Islet of Langerhans (tissue), 1 donor: ENCODE results near the gene RGS14.

ENCODE experiments used
- FAIRE-seq: peaks from one replicate; lab custom pipeline; 2011; peaks lifted over from hg19 to GRCh38; lab: Jason Lieb, UNC

Gene RGS14, protein sequence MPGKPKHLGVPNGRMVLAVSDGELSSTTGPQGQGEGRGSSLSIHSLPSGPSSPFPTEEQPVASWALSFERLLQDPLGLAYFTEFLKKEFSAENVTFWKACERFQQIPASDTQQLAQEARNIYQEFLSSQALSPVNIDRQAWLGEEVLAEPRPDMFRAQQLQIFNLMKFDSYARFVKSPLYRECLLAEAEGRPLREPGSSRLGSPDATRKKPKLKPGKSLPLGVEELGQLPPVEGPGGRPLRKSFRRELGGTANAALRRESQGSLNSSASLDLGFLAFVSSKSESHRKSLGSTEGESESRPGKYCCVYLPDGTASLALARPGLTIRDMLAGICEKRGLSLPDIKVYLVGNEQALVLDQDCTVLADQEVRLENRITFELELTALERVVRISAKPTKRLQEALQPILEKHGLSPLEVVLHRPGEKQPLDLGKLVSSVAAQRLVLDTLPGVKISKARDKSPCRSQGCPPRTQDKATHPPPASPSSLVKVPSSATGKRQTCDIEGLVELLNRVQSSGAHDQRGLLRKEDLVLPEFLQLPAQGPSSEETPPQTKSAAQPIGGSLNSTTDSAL

DNA sequence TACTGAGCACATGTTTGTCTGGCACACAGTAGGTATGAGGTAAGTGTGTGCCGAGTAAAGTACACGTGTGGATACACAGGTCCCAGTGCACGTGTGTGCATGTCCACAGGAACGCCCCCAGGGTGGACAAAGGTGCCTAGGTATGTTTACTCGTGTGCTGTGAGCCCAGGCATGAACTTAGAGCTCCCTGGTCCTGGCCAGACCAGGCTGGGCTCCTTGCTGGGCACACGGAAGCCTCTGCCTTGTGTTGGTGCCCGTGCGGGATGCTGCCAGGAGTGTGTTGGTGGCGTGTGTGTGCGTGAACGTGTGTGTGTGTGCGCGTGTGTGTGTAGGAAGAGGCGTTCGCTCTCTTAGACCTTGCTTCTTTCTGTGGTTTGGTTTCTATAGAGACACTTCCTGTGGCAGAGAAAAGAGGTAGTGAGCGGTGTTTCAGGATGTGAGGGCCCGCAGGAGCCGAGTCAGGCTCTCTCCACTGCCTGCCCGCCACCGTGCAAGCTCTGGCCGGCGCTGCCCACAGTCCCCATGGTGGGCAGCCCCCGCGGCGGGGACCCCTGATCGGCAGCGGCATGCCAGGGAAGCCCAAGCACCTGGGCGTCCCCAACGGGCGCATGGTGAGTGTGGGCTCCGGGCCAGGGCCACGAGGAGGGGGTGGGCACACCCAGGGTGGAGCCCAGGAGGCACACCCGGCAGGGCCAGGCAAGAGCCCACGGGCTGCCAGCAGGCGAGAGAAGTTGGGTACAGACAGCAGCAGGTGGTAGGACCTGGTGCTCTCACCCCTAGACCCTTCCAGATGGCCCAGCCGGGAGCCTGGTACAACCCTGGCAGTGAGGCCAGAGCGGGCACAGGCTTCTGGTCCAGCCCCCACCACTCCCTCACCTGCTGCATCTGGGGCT is at the start of gene RGS14:
TSS of gene RGS14 (plus strand) at position 466 of the 893 bp plus-strand sequence. CDS start at position 567, 101 bp downstream.
- FAIRE-seq = no peak

DNA sequence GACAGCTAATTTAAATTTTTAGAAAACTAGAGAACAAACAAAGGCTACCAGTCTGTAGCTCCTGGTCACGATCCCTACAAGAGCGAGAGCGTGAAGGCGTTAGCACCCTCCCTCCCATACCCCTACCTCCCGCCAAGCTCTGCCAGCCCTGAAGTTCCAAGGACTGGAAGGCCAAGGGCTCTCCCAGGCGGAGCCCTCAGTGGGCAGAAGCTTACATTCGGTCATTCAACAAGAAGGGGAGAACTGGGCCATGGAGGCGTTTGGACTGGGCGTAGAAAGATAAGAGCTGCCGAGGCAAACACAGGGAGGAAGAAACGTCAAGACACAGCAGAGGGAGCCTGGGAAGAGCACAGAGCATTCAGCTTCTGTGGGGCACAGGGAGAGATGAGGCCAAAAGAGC is 49.0 kb upstream of the RGS14 start:
- no peak for FAIRE-seq

DNA sequence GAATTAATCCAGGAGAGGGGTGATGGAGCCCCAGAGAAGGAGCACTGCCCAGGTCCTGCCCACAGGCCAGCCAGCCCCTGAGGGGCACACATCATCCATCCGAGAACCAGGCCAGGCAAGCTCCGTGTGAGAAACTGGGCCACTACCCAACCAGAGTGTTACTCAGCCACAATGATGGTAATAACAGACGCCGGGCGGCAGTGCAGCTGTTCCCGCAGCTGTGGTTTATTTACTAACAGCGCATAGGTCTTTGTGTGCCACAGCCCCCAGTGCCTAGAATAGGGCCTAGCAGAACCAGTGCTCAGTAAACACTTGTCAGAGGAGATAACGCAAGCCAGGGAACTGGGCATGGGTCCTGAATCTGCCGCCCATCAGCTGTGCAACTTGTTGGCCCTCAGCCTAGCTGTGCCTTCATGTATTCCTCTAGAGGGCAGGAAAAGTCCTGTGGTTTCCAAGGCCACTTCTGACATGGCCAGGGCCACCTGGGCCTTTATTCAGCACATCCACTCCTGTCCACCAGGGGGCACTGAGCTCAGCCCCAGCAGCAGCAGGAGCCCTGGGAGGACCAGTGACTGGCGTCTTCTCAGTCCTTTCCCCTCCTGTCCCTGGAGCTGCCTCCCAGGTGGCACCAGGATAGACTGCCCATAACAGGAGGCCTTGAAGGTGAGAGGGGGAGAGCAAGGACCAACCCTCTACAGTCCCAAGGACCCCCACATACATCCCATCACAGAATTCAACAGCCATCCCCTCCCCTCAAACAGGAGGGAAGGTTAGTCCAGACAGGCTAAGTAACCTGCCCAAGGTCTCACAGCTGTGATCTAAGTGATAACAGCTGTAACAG is 48.2 kb upstream of the RGS14 start:
- FAIRE-seq = no peak

DNA sequence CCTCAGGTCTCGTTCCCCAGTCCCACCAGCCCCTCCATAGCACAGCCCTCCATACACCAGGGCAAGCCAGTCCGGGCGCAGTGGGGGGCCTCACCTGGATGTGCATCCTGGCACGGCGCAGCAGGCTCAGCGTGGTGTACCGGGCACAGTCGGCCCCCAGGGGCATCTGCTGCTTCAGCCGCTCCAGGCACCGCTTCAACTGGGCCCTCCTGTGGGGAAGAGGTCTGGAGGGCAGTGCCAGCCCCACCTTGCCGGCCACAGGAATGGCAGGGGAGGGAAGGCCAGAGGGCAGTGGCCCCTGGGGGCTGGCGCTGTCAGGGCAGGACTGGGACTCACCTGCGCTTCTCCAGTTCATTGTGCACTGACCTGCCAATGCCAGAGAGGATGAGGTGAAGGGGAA is 47.4 kb upstream of the RGS14 start:
- FAIRE-seq = no peak

DNA sequence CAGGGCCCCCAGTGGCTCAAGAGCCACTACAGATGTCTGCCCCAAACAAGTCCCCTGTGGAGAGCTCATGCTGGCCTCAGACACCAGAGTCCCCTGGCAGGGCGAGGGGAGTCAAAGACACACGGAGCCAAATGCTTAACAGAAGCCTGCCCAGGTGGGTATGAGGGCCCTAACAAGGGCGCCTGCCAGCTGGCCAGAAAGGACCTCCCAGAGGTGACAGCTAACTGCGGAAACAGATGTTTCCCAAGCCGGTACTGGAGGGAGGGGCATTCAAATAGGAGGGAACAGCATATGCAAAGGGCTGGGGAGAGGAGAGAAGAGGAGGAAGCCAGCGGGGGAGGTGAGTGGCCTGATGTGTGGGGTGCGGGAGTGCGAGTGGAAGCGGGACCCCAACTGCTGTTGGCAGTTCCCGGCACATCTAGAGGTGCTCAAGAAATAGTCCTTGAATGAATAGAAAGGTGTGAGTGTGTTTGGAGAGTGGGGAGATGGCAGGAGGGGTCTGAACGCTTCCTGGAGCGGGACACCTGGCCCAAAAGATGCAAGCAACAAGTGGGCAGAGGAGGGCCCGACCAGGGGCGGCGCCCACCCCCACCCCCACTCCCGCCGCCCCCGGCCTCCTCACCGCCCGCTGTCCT is 46.9 kb upstream of the RGS14 start:
- no peak for FAIRE-seq

DNA sequence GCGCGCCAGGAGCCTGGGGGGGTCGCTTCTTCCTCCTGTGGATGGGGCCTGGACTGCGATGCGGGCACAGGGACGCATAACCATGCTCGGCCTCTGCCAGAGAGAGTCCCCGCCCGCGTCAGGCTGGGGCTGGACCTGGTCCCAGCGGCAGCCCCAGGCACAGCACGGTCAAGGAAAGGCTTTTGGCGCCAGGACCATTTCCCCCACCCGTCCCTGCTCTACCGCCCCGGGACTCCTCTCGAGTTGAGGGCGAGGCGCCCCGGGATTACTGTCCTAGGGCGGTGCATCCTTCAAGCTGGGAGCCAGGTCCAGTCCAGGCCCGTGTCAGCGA is 46.4 kb upstream of the RGS14 start:
- FAIRE-seq = no peak

DNA sequence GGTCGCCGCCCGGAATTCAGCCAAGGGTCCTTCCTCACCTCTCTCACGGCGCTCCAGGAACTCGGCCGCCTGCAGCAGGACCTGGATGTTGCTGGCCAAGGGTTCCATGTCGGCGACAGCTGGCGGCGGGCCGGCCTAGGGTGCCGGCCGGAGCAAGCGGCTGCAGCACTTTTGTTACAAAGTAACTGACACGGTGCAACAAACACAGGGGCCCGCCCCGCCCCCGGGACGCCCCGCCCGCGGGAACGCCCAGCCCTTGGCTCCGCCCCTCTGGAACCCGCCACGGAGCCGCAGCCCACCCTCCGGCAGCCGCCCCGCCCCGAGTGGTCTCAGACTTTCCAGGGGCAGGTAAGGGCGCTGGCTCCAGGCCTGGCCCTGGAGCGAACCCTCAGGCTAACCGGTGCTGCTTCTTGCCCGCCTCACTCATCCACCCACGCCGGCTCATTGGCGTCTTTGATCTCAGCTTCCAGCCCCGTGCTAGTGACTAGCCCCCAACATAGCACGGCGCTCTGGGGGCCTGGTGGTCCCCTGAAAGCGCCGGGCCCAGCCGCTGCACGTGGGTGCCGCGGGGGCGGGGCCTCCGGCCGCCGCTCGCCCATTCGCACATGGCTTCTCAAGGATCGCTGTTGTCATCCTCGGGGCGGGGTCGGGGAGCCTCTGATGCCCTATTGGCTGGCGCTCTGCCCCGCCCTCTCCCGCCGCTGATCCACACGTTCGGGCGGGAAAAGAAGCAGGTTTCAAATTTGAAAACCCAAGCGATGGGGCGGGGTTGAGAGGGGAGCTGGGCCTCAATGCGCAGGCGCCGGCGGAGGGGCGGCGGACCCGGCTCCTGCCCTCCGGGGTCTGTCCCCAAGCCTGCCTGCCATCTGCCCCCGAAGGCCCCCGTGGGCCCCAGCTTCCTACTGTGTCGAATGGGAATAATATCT is 45.7 kb upstream of the RGS14 start, which contains the start of gene MXD3:
TSS of gene MXD3 (minus strand) at position 176 of the 926 bp plus-strand sequence. CDS start at position 108, 68 bp downstream.
- FAIRE-seq = no peak

DNA sequence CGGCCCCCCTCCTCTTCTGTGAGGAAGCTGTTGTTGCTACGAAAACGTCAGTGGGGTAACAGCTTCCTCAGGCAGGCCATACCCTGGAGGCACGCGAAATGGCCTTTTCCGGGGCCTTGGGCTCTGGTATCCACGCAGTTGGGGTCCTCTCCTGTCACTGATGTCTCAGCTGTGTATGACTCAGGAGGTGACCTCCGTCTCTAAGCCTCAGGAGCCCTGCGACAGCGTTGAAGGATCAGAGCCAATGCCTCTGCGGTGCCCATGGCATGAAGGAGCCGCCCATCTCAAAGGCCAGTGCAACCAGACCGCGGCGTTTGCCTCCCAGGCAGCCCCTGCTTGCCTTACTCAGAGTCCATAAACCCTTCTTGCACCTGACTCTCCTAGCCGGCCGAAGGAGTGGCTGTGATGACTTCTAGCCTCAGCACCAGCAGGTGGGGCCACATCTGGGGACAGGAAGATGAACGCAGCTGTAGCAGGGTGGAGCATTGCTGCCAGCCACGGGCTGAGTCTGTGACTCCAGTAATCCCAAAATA is 45.0 kb upstream of the RGS14 start:
- no peak for FAIRE-seq

DNA sequence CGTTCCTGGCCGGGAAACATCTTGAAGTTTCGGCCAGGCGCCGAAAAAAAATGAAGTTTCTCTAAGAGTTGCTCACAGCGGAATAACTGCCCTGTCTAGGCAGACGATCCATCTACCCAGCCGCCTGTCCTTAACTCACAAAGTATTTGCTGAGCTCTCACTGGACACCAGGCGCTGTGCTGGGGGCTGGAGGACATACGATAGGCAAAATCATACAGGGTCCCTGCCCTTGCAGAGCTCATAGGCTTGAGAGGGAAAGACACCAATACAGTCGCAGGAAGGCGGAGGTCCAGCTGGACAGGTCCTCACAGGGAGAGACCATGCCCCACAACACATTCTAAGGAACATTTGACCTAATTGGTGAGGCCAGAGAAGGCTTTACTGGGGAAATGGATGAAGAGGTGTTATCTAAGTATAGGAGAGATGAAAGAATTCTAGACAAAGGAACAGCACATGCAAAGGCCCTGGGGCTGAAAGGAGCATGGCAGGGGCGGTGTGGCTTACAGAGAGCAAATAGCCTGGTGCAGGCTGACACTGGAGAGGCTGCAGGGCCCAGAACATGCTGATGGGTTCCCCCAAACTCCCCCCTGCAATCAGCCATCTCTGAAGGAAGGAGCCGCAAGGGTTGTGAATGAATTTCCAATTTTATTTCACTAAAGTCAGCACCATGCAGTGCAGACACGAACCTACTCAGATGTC is 44.0 kb upstream of the RGS14 start:
- no peak for FAIRE-seq

DNA sequence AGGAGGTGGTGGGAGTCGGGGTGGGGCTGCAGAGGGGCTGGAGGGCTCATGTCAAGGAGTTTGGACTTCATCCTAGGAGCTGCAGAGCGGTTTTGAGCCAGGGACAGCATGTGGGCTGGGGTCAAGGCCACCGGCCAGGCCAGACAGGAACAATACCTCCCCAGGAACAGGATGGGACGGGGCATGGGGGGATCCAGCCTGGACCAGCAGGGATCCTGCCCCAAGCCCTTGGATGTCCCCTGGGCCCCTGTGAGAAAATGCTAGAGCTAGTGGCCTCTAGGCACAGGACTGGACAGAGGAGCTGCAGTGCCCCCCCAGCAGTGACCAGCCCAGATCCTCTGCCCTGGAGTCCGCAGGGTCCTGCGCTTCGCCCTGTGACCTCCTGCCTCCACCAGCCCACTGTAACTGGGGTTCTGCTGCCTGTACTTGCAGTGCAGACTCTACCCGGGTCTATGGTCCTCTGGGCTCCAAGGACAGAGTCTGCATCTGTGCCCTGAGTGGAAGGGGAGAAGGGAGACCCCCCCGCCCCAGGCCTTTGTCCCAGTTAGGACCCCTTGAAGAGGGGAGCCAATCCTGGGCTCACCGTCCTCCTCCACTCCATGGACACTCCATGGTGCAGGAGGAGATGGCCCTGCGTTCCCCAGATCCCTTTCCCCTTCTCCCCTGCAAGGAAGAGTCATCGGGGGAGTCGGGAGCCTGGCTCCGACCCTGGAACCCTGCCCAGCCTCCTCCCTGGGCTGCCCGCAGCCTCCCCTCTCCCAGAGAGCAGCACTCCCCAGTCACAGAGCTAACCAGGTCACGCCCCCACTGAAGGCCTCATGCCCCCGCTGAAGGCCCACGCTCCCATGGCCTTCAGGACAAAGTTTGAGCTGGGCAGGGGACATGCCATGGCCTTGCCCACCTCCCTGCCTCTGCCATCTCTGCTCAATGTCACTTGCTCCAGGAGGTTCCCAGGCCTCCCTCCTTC is 43.1 kb upstream of the RGS14 start:
- no peak for FAIRE-seq

DNA sequence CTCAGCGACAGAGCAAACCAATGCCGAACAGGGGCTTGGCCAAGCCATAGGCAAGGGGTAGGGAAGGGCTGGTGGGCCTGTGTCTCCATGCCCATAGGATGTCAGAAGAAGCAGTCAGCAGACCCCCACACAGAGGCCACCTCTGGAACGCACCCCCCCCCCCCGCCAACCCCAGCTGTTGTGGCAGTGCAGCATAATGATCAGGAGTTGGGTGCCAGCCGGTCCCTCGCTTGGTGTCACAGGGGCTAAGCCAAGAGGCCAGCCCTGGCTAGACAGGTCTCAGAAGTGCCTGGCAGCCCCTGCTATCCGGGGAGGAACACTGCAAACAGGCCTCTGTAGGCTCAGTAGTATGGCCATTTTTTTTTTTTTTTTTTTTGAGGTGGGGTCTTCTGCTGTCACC is 42.3 kb upstream of the RGS14 start:
- no peak for FAIRE-seq

DNA sequence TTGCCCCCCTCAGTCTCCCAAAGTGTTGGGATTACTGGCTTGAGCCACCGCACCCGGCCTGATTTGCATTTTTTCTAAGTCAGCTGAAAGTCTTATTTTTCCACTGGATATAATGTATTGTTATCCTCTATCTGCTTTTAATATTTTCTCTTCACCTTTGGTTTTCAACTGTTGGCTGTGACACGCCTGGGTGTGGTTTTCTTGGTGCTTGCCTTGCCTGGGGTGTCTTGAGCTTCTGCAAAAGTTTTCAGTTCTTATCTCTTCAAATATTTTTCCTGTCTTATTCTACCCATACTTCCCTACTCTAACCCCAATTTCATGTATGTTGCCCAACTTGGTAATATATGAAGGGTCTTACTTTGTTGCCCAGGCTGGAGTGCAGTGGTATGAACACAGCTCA is 41.7 kb upstream of the RGS14 start:
- no peak for FAIRE-seq

DNA sequence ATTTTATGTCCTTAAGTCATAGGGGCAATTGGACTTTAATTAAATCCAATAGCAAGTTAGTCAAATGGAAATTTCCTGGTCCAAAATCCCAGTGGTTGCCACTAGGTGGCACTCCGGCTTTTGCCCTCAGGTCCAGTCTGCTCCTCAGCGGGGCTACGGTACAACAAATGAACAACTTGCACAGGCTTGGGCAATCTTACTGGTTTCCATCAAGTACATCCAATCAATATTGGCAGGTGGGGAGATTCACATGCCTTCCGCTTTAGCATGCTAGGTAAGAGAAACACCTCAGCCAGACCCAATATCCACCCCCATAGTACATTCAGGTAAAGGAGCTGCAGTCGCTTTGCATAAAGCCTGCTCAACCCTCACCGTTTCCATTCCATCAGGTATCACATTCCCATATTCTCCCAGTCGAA is 39.8 kb upstream of the RGS14 start:
- no peak for FAIRE-seq

DNA sequence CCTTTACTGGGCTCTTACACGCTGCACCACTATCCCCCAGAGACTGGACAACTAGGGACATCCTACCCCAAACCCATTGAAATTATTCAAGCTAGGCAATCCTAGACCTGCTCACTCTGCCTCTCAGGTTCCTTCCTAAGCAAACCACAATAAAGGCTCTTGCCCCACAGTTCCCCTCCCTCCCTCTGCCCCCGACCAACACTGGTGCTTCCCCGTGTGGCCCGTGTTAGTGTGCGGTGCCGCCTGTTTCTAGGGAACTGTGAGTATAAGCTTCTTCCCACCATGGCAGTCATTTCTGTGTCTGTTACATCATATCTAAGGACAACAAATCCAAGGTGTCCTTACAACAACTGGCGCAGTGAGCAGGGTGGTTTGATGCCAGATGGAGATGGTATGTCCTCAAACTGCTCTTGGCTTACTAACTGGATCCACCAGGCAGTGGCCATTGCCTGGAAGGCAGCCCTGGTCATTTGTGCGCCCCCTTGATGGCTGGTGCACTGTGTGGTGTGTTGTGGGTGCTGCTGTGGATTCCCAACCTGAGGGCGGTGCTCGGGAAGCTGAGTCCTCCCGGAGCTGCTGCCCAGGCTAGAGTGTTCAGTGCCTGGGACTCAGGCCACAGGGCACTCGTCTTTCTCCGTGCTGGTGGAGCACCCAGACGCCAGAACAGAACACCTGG is 37.7 kb upstream of the RGS14 start:
- FAIRE-seq = no peak

DNA sequence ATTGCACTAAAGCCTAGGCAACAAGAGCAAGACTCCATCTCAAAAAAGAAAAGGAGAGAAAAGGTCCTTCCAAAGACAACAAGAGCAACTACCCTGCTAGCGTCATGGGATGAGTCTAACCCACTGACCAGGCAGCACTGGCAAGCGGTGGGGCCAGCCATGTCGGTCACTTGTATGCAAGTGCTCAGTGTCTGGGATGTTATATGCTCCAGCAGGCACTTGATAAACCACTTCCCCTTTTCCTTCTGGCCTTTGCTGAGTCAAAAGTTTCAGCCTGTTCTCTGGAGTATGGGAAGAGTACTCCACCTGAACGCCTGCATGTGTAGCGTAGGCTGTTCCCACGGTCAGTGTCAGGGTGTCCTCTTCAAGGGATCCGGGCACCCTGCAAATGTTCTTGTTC is 36.8 kb upstream of the RGS14 start:
- FAIRE-seq = no peak

DNA sequence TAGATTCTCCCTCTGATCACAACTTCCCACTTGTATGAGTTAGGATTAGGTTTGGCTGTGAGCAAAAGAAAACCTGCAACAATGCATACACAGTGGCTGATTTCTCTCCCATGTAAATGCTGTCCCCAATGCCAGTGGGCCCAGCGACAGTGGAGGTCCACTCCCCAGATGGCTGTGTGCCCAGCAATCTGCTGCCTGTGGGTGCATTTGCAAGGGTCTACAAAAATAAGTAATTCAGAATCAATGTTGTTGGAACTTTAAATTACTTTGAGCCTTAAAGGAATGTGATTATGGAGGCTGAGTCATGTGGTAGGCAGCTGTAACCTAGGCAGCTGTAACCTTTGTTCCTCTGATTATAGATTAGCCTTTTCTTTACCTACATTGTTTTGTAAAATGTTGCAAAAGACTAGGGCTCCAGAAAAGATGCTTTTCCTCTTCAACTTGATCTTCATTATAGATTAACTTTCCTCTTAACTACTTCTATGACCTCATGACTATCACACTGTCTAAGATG is 31.8 kb upstream of the RGS14 start:
- FAIRE-seq = no peak
